Measurements from ENCODE around the gene TM6SF1.

- no peak for TF ChIP-seq POLR2A (IDR thresholded peaks at IDR 0.05)
- no peak for TF ChIP-seq CTCF (IDR thresholded peaks at IDR 0.05 in 4 of 5, conservative IDR thresholded peaks at IDR 0.05 in 1 of 5)
These were observed 57.4 kb downstream of the TM6SF1 start for GRCh38 chr15:83164771-83165404.

All from gastrocnemius medialis (tissue), 4 donors.